Breast epithelium (tissue), 4 donors: Measurements from ENCODE around the gene SLC16A7. TPM values are rescaled to one million over a fixed set of nuclear protein-coding genes. Genes with fewer than 3 reads are reported as not detected.

Experiments used
- DNase-seq, 2 donors: peaks; one replicate each; pipeline ENCODE4 v3.0.0-alpha.2; 2019; ENCODE audit warnings: low spot score in 2 of 2
- H3K27ac ChIP-seq, 2 donors: fragments of 200-600 bp; sonication (generic) in 1 of 2; one replicate each; pipeline ENCODE4 v1.5.1; 2016 to 2019; ENCODE audit warnings: mild to moderate bottlenecking in 1 of 2
- H3K27me3 ChIP-seq, 2 donors: fragments of 200-600 bp; sonication (generic) in 1 of 2; one replicate each; pipeline versions ENCODE4 v1.5.1 to v1.6.0; 2017 to 2019; ENCODE audit warnings: control low read depth in 1 of 2, mild to moderate bottlenecking in 1 of 2
- H3K36me3 ChIP-seq: fragments of 200-600 bp; one replicate; pipeline ENCODE4 v1.5.1; 2019
- H3K4me1 ChIP-seq, 2 donors: fragments of 200-600 bp; sonication (generic); one replicate each; pipeline ENCODE4 v1.5.1; 2016 to 2019; ENCODE audit warnings: control low read depth in 1 of 2
- H3K4me3 ChIP-seq, 3 donors: fragments of 200-600 bp; sonication (generic); 1 replicate in 2 of 3; 2 replicates in 1 of 3; pipeline ENCODE4 v1.5.1; 2016 to 2019; ENCODE audit warnings: mild to moderate bottlenecking in 3 of 3, moderate library complexity in 2 of 3
- H3K9me3 ChIP-seq, 2 donors: fragments of 200-600 bp; sonication (generic) in 1 of 2; one replicate each; pipeline ENCODE4 v1.5.1; 2016 to 2019; ENCODE audit warnings: control low read depth in 1 of 2
- POLR2A ChIP-seq: fragments of 450-650 bp; IDR thresholded peaks from one replicate; pipeline ENCODE4 v1.6.1; 2016; ENCODE audit warnings: antibody characterized with exemption, mild to moderate bottlenecking, moderate library complexity
- POLR2AphosphoS5 ChIP-seq, 3 donors: sonication (generic); formaldehyde crosslinking; IDR thresholded peaks; one replicate each; pipeline ENCODE4 v1.6.1; 2017; ENCODE audit warnings: antibody characterized with exemption in 3 of 3
- intact Hi-C: fragments of 100-400 bp; cut with DNase I; formaldehyde crosslinking; loops from one replicate; pipeline ENCODE4 v1.15.1; 2023; ENCODE audit warnings: low total_unique reads
- total RNA-seq, 3 donors: library from RNA; depleted of rRNA; stranded (reverse); fragments of >200 nt; gene quantifications; one replicate each; pipeline ENCODE4 v1.1.0, GENCODE V29; 2016
- TF ChIP-seq, protein P1 (sequence below), 3 donors: fragments of 450-650 bp; IDR thresholded peaks; one replicate each; pipeline ENCODE4 v1.5.1; 2016 to 2017; ENCODE audit warnings: antibody characterized with exemption in 3 of 3, mild to moderate bottlenecking in 3 of 3, moderate library complexity in 3 of 3

SLC16A7 gene
- total RNA-seq, 3 donors from 2014 or later: 14.5 to 53.4 (median 51.2) TPM

DNA sequence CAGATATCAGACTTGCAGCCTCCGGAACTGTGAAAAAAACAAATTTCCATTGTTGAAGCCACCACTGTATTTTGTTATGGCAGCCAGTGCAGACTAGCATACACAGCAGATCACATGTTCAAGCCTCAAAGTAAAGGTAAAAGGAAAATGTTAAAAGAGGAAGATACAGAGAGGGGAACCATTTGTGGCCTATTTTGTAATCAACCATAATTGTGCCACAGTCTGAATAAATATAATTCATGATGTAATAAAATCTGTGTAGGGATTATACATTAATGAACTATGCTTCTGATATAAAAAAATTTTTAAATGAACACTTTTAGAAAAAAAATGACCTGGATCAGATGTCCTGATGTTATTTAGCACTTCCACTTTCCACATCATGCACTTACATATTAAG is 79.6 kb downstream of the SLC16A7 start:
- H3K36me3 ChIP-seq: no peaks in the 10 kb centered on the region
- DNase-seq: no peak
- intact Hi-C loops: no loop called here
- H3K9me3 ChIP-seq: peaks cover 0 to 8% of the 10 kb centered on the region in 2 donors
- no peak overlapping the region for H3K27ac ChIP-seq
- H3K4me1 ChIP-seq: no peaks in the 10 kb centered on the region
- H3K27me3 ChIP-seq: no peaks in the 10 kb centered on the region
- H3K4me3 ChIP-seq: no peak overlapping the region
- TF ChIP-seq POLR2A (no peak), POLR2AphosphoS5 (IDR thresholded peaks at IDR 0.05) (no peak)
- TF ChIP-seq, protein P1, sequence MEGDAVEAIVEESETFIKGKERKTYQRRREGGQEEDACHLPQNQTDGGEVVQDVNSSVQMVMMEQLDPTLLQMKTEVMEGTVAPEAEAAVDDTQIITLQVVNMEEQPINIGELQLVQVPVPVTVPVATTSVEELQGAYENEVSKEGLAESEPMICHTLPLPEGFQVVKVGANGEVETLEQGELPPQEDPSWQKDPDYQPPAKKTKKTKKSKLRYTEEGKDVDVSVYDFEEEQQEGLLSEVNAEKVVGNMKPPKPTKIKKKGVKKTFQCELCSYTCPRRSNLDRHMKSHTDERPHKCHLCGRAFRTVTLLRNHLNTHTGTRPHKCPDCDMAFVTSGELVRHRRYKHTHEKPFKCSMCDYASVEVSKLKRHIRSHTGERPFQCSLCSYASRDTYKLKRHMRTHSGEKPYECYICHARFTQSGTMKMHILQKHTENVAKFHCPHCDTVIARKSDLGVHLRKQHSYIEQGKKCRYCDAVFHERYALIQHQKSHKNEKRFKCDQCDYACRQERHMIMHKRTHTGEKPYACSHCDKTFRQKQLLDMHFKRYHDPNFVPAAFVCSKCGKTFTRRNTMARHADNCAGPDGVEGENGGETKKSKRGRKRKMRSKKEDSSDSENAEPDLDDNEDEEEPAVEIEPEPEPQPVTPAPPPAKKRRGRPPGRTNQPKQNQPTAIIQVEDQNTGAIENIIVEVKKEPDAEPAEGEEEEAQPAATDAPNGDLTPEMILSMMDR (IDR thresholded peaks at IDR 0.05): no peak

DNA sequence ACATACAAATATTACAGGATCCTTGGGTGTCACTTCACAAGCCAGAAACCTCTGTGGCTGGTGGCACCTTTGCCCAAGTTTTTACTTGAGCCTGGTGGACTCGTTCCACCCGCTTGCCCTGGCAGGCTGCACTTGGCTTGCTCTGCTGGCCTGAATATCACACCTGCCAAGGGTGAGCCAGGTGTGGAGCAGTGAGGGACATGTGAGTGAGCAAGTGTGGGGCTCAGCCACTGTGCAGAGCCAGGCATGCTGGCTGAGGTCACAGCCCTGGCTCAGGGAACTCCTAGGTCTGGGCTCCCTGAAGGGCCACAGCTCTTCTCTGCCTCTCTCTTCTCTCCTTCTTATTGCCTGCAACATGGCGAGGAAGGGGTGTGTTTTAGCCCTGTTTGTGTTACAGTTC is 82.0 kb downstream of the SLC16A7 start:
- no peak for DNase-seq
- intact Hi-C loops: no loop called here
- no peaks in the 10 kb centered on the region for H3K27me3 ChIP-seq

DNA sequence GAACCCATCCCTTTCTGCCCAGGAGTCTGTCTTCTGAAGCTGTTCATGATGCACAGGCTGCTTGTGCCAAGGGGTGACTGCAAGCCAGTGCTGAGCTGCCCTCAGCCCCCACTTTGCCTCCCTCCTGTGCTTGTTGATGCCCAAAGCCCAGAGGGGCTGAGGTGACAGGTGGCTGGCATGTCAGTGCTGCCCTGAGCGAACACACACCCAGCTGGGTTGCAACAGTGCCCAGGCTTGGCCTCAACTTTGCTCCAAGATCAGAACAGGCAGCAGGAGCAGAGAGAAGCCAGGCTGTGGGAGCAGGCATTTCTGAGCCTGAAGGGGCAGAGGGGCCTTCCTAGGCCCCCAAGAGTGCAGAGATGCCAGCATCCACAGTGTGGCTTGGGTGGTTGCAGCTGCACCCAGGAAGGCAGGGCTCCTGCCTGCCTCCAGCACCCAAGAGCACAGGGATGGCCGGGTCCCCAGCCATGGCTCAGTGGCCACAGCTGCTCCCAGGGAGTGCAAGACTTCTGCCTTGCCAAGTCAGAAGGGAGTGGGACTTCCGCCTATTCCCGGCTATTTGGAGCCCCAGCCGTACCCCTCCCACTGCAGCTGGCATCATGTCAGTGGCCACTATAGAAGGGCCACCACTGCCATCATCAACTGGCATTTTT is 83.1 kb downstream of the SLC16A7 start:
- no peak for DNase-seq
- intact Hi-C loops: no loop called here
- Histone ChIP-seq H3K4me3 (no peak overlapping the region), H3K4me1 (no peaks in the 10 kb centered on the region), H3K27ac (no peak overlapping the region), H3K9me3 (peaks cover 0 to 8% of the 10 kb centered on the region in 2 donors), H3K36me3 (no peaks in the 10 kb centered on the region), H3K27me3 (no peaks in the 10 kb centered on the region)
- TF ChIP-seq POLR2AphosphoS5 (IDR thresholded peaks at IDR 0.05): no peak
- TF ChIP-seq, protein P1 (IDR thresholded peaks at IDR 0.05): no peak
- no peak for TF ChIP-seq POLR2A

More for the DNA sequence above, 82.0 kb downstream of the SLC16A7 start:
- Histone ChIP-seq H3K4me1 (no peaks in the 10 kb centered on the region), H3K36me3 (no peaks in the 10 kb centered on the region), H3K4me3 (no peak overlapping the region), H3K27ac (no peak overlapping the region), H3K9me3 (peaks cover 0 to 8% of the 10 kb centered on the region in 2 donors)
- TF ChIP-seq POLR2AphosphoS5 (IDR thresholded peaks at IDR 0.05) (no peak), POLR2A (no peak)
- TF ChIP-seq, protein P1 (IDR thresholded peaks at IDR 0.05): no peak

DNA sequence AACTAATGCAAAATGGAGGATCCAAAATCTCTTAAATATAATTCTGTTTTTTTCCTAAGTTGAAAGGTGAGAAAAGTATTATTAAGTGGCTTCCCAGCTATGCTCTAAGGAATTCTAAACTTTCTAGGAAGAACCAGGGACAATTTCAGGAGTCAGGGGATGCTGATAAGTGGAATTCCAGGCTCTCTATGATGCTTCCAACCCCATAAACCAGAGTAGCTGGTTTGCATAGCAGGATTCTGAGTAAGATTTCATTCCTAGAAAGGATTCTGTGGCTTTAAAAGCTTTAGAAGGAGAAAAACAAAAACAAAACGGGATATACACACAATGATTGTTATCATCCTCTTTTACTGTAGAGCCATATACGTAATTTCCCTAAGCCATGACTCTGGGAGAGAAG is 93.9 kb downstream of the SLC16A7 start:
- H3K27ac ChIP-seq: no peak overlapping the region
- no peaks in the 10 kb centered on the region for H3K27me3 ChIP-seq
- DNase-seq: no peak
- H3K4me3 ChIP-seq: no peak overlapping the region
- H3K36me3 ChIP-seq: no peaks in the 10 kb centered on the region
- TF ChIP-seq POLR2A (no peak), POLR2AphosphoS5 (IDR thresholded peaks at IDR 0.05) (no peak)
- TF ChIP-seq, protein P1 (IDR thresholded peaks at IDR 0.05): no peak
- H3K9me3 ChIP-seq: no peaks in the 10 kb centered on the region
- H3K4me1 ChIP-seq: no peaks in the 10 kb centered on the region
- intact Hi-C loops: no loop called here

DNA sequence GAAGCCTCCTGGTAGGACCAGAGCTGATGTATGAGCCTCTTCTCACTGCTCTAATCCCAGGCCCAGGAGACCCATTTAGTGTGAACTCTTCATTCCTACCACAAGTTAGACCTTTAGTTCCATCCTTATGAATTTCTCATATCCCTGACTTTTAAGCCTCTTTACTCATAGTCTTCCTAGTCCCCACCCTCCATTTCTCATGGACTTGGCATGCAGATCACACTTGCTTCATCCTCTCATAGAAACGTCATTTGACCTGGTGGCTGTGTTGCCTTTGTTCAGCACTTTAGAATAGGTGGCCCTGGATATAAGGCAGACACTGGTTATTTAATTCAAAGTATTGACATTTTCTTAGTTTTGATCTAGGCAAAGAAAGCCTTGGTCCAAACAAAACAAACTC is 99.5 kb downstream of the SLC16A7 start:
- H3K36me3 ChIP-seq: no peaks in the 10 kb centered on the region
- no peak overlapping the region for H3K4me3 ChIP-seq
- no peaks in the 10 kb centered on the region for H3K4me1 ChIP-seq
- intact Hi-C loops: no loop called here
- H3K27me3 ChIP-seq: no peaks in the 10 kb centered on the region
- DNase-seq: no peak
- no peaks in the 10 kb centered on the region for H3K9me3 ChIP-seq
- no peak overlapping the region for H3K27ac ChIP-seq
- TF ChIP-seq POLR2AphosphoS5 (IDR thresholded peaks at IDR 0.05) (no peak), POLR2A (no peak)
- TF ChIP-seq, protein P1 (IDR thresholded peaks at IDR 0.05): no peak
